Keratinocyte (primary cell): ENCODE results near the gene TMEM151B. TPM values are rescaled to one million over a fixed set of nuclear protein-coding genes. Genes with fewer than 3 reads are reported as not detected.

Experiments used
- DNase-seq: peaks from one replicate; pipeline ENCODE4 v3.0.0-alpha.2; 2011; ENCODE audit warnings: low read depth, missing footprints, low spot score
- FAIRE-seq: peaks from 2 replicates; lab custom pipeline; 2011; peaks lifted over from hg19 to GRCh38; lab: Jason Lieb, UNC
- H2AFZ ChIP-seq: 2 replicates; pipeline ENCODE4 v1.6.0; 2012; ENCODE audit warnings: low read length, control low read depth, inconsistent platforms; ENCODE audit not compliant: control insufficient read depth
- H3K27ac ChIP-seq: 2 replicates; pipeline ENCODE4 v1.5.1; 2011; ENCODE audit warnings: low read length; ENCODE audit not compliant: control insufficient read depth, insufficient read depth
- H3K27me3 ChIP-seq: 3 replicates; pipeline ENCODE4 v1.6.0; 2011; ENCODE audit warnings: low read length; ENCODE audit not compliant: control insufficient read depth, insufficient read depth; ENCODE audit errors: extremely low read depth
- H3K36me3 ChIP-seq, 2 experiments: 2 replicates in 1 of 2; 3 replicates in 1 of 2; pipeline ENCODE4 v1.5.1; 2011; ENCODE audit warnings: low read length in 2 of 2, mild to moderate bottlenecking in 1 of 2; ENCODE audit not compliant: control insufficient read depth in 2 of 2, insufficient read depth in 2 of 2; ENCODE audit errors: extremely low read depth in 1 of 2
- H3K4me1 ChIP-seq: 3 replicates; pipeline ENCODE4 v1.5.1; 2011; ENCODE audit warnings: low read length; ENCODE audit not compliant: control insufficient read depth, insufficient read depth; ENCODE audit errors: extremely low read depth
- H3K4me2 ChIP-seq: 3 replicates; pipeline ENCODE4 v1.6.0; 2011; ENCODE audit warnings: low read depth, low read length; ENCODE audit not compliant: control insufficient read depth, insufficient read depth; ENCODE audit errors: extremely low read depth
- H3K4me3 ChIP-seq, 3 experiments: fragments of 200-600 bp in 1 of 3; sonication (generic) in 1 of 3; 2 replicates in 2 of 3; 3 replicates in 1 of 3; pipeline ENCODE4 v1.5.1; 2011 to 2016; ENCODE audit warnings: low read length in 3 of 3, mild to moderate bottlenecking in 3 of 3, control low read depth in 2 of 3, inconsistent platforms in 1 of 3, low read depth in 1 of 3, mixed read lengths in 1 of 3, mixed run types in 1 of 3, moderate library complexity in 1 of 3; ENCODE audit not compliant: control insufficient read depth in 2 of 3, insufficient read depth in 2 of 3; ENCODE audit errors: extremely low read depth in 1 of 3
- H3K79me2 ChIP-seq: 2 replicates; pipeline ENCODE4 v1.6.0; 2012; ENCODE audit warnings: low read length; ENCODE audit not compliant: control insufficient read depth, insufficient read depth
- H3K9ac ChIP-seq: 3 replicates; pipeline ENCODE4 v1.6.0; 2011; ENCODE audit warnings: low read length; ENCODE audit not compliant: control insufficient read depth, insufficient read depth; ENCODE audit errors: extremely low read depth
- H3K9me1 ChIP-seq: 3 replicates; pipeline ENCODE4 v1.6.0; 2011; ENCODE audit warnings: low read length; ENCODE audit not compliant: control insufficient read depth, insufficient read depth; ENCODE audit errors: extremely low read depth
- H3K9me3 ChIP-seq: 2 replicates; pipeline ENCODE4 v1.5.1; 2012; ENCODE audit warnings: low read depth, low read length; ENCODE audit not compliant: control insufficient read depth
- H4K20me1 ChIP-seq: 3 replicates; pipeline ENCODE4 v1.6.0; 2011; ENCODE audit warnings: low read length; ENCODE audit not compliant: control insufficient read depth, insufficient read depth; ENCODE audit errors: extremely low read depth
- CTCF ChIP-seq, 3 experiments: IDR thresholded peaks in 1 of 3; conservative IDR thresholded peaks in 1 of 3; optimal IDR thresholded peaks in 1 of 3; 2 replicates in 2 of 3; 3 replicates in 1 of 3; pipeline versions ENCODE3 to v1.5.1; 2011; ENCODE audit warnings: low read length in 3 of 3, mild to moderate bottlenecking in 3 of 3, moderate library complexity in 2 of 3, control low read depth in 1 of 3, inconsistent platforms in 1 of 3; ENCODE audit not compliant: insufficient read depth in 2 of 3; ENCODE audit errors: extremely low read depth in 1 of 3
- EZH2 ChIP-seq: IDR thresholded peaks from one replicate; pipeline ENCODE4 v1.6.1; 2012; ENCODE audit warnings: inconsistent platforms, mild to moderate bottlenecking, low read length, moderate library complexity
- dilution Hi-C: fragments of 300-500 bp; cut with MboI; formaldehyde crosslinking; loops from one replicate; pipeline ENCODE4 v1.7.0; 2020; ENCODE audit warnings: low sequenced_read_pairs; ENCODE audit not compliant: extremely low pct_ligation_motif_present
- polyA plus RNA-seq, 5 experiments: library from polyadenylated mRNA; depleted of rRNA in 3 of 5; stranded (reverse) in 3 of 5; stranded (forward) in 1 of 5; unstranded in 1 of 5; fragments of >200 nt; gene quantifications; 1 replicate in 1 of 5; 2 replicates in 3 of 5; 3 replicates in 1 of 5; pipeline versions ENCODE4 v1.2.1 to v1.2.3, GENCODE V29; 2011 to 2012; ENCODE audit warnings: missing spikeins in 2 of 5, low read depth in 1 of 5, low replicate concordance in 1 of 5

The TMEM151B gene
- polyA plus RNA-seq, 1 donor (not counting 4 experiments of a cell fraction or from before 2014, with no cell fraction given) = not detected

- FAIRE-seq = no peak
- dilution Hi-C loops = no loop called here
- peaks cover 73% of the 10 kb centered on the region for H3K27me3 ChIP-seq
These were observed 2.3 kb downstream of the TMEM151B start for GRCh38 chr6:44272529-44272928.

DNA sequence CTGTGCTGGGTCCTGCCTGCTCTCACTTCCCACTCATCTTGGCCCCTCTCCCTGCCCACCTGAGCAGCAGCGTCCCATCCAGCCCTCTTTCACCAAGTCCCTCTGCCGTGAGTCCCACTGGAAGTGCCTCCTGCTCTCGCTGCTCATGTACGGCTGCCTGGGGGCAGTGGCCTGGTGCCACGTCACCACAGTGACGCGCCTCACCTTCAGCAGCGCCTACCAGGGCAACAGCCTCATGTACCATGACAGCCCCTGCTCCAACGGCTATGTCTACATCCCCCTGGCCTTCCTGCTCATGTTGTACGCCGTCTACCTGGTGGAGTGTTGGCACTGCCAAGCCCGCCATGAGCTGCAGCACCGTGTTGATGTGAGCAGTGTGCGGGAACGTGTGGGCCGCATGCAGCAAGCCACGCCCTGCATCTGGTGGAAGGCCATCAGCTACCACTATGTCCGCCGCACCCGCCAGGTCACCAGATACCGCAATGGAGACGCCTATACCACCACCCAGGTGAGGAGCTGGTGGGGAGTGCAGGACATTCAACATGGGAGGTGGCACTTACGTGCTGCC is 2.8 kb downstream of the TMEM151B start:
- peaks cover 79% of the 10 kb centered on the region for H3K27me3 ChIP-seq
- H3K4me3 ChIP-seq = no peak overlapping the region
- DNase-seq (no peak), FAIRE-seq (no peak)
- dilution Hi-C loops = no loop called here
- no peak overlapping the region for H3K9ac ChIP-seq
- peaks cover 7% of the 10 kb centered on the region for H3K4me1 ChIP-seq
- TF ChIP-seq CTCF (optimal IDR thresholded peaks at IDR 0.05 in 1 of 3, IDR thresholded peaks at IDR 0.05 in 1 of 3, conservative IDR thresholded peaks at IDR 0.05 in 1 of 3; ENCODE audit: extremely low read depth in 1 of 3, insufficient read depth in 2 of 3, low read length in 3 of 3) (no peak), EZH2 (no peak)
- H3K4me2 ChIP-seq = no peak overlapping the region
- peaks cover 3% of the 10 kb centered on the region for H4K20me1 ChIP-seq
- H3K9me3 ChIP-seq = no peaks in the 10 kb centered on the region
- no peaks in the 10 kb centered on the region for H3K36me3 ChIP-seq
- H3K9me1 ChIP-seq = no peaks in the 10 kb centered on the region
- H3K79me2 ChIP-seq = no peaks in the 10 kb centered on the region
- H3K27ac ChIP-seq = no peak overlapping the region
- no peak overlapping the region for H2AFZ ChIP-seq

More at GRCh38 chr6:44272529-44272928, 2.3 kb downstream of the TMEM151B start:
- Histone ChIP-seq H3K9ac (no peak overlapping the region), H2AFZ (no peak overlapping the region), H3K4me1 (peaks cover 7% of the 10 kb centered on the region), H3K79me2 (no peaks in the 10 kb centered on the region), H3K9me3 (no peaks in the 10 kb centered on the region), H3K4me2 (no peak overlapping the region), H3K4me3 (no peak overlapping the region), H3K36me3 (no peaks in the 10 kb centered on the region), H3K9me1 (no peaks in the 10 kb centered on the region), H4K20me1 (peaks cover 3% of the 10 kb centered on the region), H3K27ac (no peak overlapping the region)
- TF ChIP-seq CTCF (optimal IDR thresholded peaks at IDR 0.05 in 1 of 3, IDR thresholded peaks at IDR 0.05 in 1 of 3, conservative IDR thresholded peaks at IDR 0.05 in 1 of 3; ENCODE audit: extremely low read depth in 1 of 3, insufficient read depth in 2 of 3, low read length in 3 of 3) = no peak
- TF ChIP-seq EZH2 = no peak
- no peak for DNase-seq
